ENCODE measurements around the gene LRRC57. TPM values are rescaled to one million over a fixed set of nuclear protein-coding genes. Genes with fewer than 3 reads are reported as not detected.
A peak's percentile ranks its signal among the peaks of the same experiment; 100 is the strongest.

The LRRC57 gene
- 10 to 100 TPM in 1 of 3 donors, 1 to 10 TPM in 2; 1.2 to 14.0 (median 8.6) TPM for polyA plus RNA-seq

DNA sequence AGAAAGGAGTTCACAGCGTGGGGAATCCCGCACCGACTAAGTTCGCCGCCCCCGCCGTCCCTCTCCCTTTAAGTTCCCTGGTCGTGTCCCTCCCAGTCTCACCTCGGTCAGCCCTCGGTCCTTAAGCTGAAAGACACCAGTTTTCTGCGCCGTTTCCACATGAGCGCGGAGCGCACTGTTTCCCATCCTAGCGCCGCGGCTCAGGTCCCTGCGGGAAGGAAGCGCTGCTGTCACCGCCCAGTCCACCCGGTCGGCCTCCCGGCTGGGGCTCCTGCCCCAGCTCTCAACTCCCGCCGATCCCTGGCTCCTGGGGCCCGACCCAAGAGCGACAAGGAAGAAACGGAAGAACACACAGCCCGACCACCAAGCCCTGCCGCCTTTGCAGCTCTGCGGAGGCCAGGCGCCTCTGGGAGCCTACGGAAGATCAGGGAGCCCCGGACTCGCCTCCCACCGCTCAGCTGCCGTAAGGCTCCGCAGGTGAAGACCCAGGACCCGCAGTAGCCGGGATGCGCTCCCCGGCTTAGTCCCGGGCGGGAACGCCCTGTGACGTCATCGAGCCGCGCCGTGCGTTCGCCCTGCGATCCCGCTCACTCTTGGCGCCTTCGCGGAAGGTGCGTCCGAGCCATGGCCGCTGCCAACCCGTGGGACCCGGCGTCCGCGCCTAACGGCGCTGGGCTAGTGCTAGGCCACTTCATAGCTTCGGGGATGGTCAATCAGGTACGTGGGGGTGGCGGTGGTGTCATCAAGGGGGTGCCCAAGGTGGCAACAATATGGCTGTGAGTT, at the start of gene LRRC57, which contains the start of gene HAUS2:
LRRC57 (minus strand) TSS at position 545 of the 783 bp plus-strand sequence; CDS start at position 186, 359 bp downstream.
HAUS2 (plus strand) TSS at position 590 of the 783 bp plus-strand sequence; CDS start at position 625, 35 bp downstream.
- peaks cover 7 to 14% (median 12%) of the 10 kb centered on the region in 3 donors for H3K27me3 Mint-ChIP-seq (ENCODE audit: low read depth in 3 of 3)
- H3K9me3 Mint-ChIP-seq, result peaks cover 0 to 1% (median 0%) of the 10 kb centered on the region in 6 donors
- DNase-seq, result peak; percentile 81 to 84 (median 84)
- H3K4me3 Mint-ChIP-seq, result peak within 1 kb of the TSS; percentile 92 to 99 (median 97)
- peaks cover 0 to 9% (median 5%) of the 10 kb centered on the region in 3 donors for H3K36me3 Mint-ChIP-seq
- H3K4me1 Mint-ChIP-seq, result peaks cover 31 to 62% of the 10 kb centered on the region in 2 donors
- H3K27ac Mint-ChIP-seq, result peak within 1 kb of the TSS; percentile 89 to 98 (median 94)

DNA sequence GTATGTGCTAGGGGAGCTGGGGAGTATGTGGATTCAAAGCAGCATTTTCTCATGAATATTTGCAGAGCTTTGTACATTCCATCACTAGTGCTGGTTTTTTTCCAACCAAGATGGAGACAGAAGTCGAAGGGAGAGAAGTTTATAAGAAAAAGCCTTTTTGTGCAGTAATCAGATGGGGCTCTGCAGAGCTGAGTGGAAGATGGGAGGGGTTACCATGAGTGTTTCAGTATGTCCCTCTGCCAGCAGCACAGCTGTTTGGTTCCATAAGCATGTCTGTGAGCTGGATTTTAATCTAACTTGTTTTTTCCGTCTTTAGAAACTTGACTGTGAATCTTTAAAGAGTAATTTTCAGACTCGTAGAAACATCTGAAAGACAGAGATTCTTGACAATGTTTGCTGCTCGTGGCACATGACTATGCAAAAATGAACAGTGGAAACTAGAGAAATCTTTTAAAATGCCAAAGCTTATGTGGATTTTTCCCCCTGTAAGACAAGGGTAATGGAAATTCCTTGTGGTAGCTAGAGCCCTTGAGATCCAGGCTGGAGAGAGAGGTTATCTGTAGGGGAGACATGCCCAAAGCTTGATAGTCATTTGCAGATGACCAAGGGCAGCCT, 47.1 kb upstream of the LRRC57 start:
- no peaks in the 10 kb centered on the region for H3K4me1 Mint-ChIP-seq
- DNase-seq, result no peak
- peaks cover 3 to 22% (median 3%) of the 10 kb centered on the region in 3 donors for H3K36me3 Mint-ChIP-seq
- no peaks in the 10 kb centered on the region for H3K27me3 Mint-ChIP-seq (ENCODE audit: low read depth in 3 of 3)
- no peak overlapping the region for H3K4me3 Mint-ChIP-seq
- no peaks in the 10 kb centered on the region for H3K9me3 Mint-ChIP-seq
- no peak overlapping the region for H3K27ac Mint-ChIP-seq

DNA sequence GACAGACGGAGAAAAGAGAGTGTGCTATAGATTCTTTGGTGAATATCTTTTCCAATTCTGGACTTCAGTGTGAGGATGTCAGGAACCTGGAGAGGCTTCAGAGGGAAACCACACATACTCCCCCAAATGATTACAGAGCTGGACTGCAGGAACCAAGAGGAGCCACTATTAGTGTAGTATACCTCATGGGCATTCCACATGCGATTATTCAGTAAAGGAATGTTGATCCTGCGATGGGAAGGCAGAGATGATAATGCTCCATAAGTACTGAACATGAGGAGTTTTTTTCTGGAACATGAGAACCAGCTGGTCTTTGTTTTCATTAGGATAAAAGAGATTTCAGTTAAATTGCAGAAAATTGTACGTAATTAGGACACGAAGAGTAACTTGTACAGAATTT, 45.5 kb upstream of the LRRC57 start:
- Mint-ChIP-seq H3K36me3 (peaks cover 3 to 19% (median 3%) of the 10 kb centered on the region in 3 donors), H3K4me1 (no peaks in the 10 kb centered on the region), H3K27ac (peak overlapping the region in 1 of 6 donors; percentile 42), H3K9me3 (no peaks in the 10 kb centered on the region), H3K4me3 (no peak overlapping the region), H3K27me3 (ENCODE audit: low read depth in 3 of 3) (no peaks in the 10 kb centered on the region)
- no peak for DNase-seq

DNA sequence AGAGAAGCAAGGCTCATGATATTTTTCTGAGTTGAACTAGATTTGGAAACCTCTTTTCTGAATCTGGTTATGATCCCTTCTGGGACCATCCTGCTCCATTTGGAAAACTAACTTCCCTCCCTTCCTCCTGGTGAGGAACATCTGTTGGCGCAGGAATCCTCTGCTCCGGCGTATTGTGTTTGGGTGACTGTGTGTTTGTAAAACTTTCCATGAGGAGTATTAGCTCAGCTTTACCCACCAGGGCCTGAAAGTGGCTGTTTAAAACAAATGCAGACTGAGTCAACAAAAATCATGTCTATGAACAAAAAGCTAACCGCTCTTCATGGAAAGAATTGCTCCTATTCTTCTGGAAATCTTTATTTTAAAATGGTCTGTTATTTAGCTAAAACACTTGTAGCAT, 44.5 kb upstream of the LRRC57 start:
- peak overlapping the region in 1 of 6 donors; percentile 40 for H3K27ac Mint-ChIP-seq
- no peaks in the 10 kb centered on the region for H3K9me3 Mint-ChIP-seq
- no peak overlapping the region for H3K4me3 Mint-ChIP-seq
- peaks cover 3 to 19% (median 7%) of the 10 kb centered on the region in 3 donors for H3K36me3 Mint-ChIP-seq
- no peak for DNase-seq
- no peaks in the 10 kb centered on the region for H3K4me1 Mint-ChIP-seq
- H3K27me3 Mint-ChIP-seq (ENCODE audit: low read depth in 3 of 3), result no peaks in the 10 kb centered on the region

DNA sequence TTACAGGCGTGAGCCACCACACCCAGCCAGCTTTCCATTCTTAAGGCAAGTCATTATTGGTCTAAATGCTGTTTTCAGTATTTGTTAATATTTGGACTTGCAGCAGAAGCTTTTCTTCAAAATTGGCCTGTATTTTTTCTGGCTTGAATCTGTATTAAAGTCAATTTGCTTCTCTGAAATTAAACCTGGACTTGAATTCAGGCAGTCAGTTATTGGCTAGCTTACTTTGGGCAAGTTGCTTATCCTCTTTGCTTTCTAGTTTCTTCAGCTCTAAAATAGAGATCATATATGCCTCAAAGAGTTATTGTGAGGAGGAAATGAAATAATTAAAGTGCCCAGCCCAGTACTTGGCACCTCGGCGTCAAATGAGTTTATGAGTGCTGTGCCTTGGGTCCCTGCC, 44.1 kb upstream of the LRRC57 start:
- Mint-ChIP-seq H3K4me1 (no peaks in the 10 kb centered on the region), H3K36me3 (peaks cover 3 to 19% (median 11%) of the 10 kb centered on the region in 3 donors), H3K9me3 (no peaks in the 10 kb centered on the region), H3K27me3 (ENCODE audit: low read depth in 3 of 3) (no peaks in the 10 kb centered on the region), H3K27ac (no peak overlapping the region), H3K4me3 (no peak overlapping the region)
- DNase-seq, result no peak

DNA sequence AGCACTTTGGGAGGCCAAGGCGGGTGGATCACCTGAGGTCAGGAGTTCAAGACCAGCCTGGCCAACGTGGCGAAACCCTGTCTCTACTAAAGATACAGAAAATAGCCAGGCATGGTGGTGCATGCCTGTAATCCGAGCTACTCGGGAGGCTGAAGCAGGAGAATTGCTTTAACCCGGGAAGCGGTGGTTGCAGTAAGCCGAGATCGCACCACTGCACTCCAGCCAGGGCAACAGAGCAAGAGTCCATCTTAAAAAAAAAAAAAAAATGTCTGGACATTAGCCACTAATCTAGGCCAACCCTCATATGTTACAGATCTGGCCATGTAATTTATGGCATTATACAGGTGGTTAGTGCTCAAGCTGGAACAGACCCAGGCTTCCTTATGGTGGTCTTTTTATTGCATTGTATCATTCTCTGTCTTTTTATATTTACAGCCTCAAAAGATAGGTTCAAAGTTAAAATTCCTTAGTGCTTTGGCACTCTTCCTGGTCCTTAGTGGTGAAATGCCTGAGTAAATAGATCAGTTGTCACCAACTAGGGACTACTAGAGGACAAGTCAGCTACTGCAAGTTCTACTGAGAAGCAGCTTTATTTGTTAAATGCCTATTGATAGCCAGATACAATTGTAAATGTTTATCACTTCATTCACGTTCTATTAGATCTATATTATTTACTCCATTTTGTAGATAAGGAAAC, 42.8 kb upstream of the LRRC57 start:
- H3K9me3 Mint-ChIP-seq, result no peaks in the 10 kb centered on the region
- H3K27ac Mint-ChIP-seq, result no peak overlapping the region
- H3K36me3 Mint-ChIP-seq, result peaks cover 3 to 17% (median 11%) of the 10 kb centered on the region in 3 donors
- DNase-seq, result no peak
- H3K4me1 Mint-ChIP-seq, result no peaks in the 10 kb centered on the region
- no peaks in the 10 kb centered on the region for H3K27me3 Mint-ChIP-seq (ENCODE audit: low read depth in 3 of 3)
- H3K4me3 Mint-ChIP-seq, result no peak overlapping the region

DNA sequence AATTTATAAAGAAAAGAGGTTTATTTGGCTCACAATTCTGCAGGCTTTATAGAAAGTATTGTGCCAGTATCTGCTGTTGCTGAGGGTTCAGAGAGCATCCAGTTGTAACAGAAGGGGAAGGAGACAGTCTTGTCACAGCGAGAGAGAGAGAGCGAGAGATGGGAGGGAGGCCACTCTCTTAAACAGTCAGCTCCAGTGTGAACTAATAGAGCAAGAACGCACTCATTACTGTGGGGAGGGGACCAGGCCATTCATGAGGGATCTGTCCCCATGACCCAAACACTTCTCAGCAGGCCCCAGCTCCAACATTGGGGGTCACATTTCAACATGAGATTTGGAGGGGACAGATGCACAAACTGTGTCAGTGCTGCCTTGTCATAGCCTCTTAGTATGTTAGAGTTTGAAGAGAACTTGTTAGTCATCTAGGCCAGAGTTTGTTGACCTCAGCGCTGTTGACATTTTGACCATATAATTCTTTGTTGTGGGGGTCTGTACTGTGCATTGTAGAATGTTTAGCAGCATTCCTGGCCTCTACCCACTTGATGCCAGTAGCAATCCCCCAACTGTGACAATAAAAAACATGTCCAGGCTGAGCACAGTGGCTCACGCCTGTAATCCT, 42.1 kb upstream of the LRRC57 start:
- DNase-seq, result no peak
- Mint-ChIP-seq H3K36me3 (peaks cover 3 to 18% (median 11%) of the 10 kb centered on the region in 3 donors), H3K9me3 (no peaks in the 10 kb centered on the region), H3K4me1 (no peaks in the 10 kb centered on the region), H3K27ac (no peak overlapping the region), H3K4me3 (no peak overlapping the region), H3K27me3 (ENCODE audit: low read depth in 3 of 3) (peaks cover 0 to 4% (median 0%) of the 10 kb centered on the region in 3 donors)

DNA sequence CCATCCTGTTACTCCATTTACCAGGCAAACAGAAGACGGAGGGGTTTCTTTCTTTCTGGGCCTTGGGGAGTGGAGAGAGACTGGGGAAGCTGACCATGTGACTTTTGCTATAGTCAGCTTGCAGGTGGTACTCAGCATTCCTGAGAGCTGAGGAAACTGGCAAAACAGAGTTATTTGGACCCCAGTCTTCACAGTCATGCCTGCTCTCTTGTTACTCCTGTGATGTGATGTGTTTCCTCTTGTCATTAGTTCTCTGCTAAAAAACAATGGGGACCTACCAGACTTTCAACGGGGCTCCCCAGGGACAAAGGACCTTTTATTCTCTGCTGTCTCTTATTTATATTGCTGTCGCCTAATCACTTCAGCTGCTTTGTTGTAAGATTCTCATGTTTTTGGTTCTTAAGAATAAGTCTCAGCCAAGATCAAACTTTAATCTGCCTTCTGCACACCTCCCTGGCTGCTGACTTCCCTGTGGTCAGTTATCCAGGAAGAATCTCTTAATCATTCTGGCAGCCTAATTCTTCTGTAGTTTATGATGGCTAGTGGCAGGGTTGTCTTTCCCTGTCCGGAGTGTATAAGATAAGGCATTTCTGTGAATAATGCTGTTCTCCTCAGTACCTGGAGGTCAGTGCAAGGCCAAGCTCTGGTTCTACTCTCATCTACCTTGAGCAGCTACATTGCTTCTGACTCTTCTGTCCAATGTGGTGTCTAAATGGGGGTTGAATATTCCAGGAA, 35.6 kb upstream of the LRRC57 start:
- DNase-seq, result no peak
- H3K36me3 Mint-ChIP-seq, result peaks cover 0 to 11% (median 3%) of the 10 kb centered on the region in 3 donors
- H3K27ac Mint-ChIP-seq, result no peak overlapping the region
- peaks cover 0 to 4% (median 0%) of the 10 kb centered on the region in 3 donors for H3K27me3 Mint-ChIP-seq (ENCODE audit: low read depth in 3 of 3)
- no peak overlapping the region for H3K4me3 Mint-ChIP-seq
- H3K9me3 Mint-ChIP-seq, result no peaks in the 10 kb centered on the region
- peaks cover 28 to 34% of the 10 kb centered on the region in 2 donors for H3K4me1 Mint-ChIP-seq

DNA sequence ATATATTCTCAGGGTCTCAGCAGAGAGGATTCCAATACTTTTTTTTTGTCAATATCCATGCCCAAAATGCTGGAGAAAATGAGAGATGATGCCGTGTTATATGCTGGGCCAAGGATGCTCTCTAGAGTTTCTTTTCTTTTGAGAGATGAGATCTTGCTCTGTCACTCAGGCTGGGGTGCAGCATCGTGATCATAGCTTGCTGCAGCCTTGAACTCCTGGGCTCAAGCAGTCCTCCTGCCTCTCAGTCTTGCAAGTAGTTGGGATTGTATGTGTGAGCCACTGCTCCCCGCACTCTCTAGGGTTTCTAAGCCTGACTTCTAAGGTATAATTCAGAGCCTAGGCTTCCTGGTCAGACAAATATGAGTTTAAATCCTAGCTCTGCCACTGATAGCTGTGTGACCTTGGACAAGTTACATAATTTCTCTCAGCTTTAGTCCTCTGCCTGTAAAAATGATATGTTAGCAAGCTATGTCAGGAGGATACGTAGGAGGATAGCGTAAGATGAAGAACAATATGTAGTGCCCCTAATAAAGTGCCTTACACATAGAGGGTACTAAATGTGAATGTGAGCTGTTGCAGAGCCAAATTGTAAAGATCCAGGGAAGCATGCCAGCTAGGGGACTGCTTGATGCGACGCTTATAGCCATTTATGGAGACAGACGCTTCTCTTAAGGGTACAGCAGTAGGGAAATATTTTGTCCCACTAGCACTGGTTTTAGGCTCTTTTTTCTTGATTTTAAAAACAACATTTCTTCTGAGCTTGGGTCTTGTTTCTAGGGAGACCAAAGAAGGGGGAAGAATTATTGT, 34.2 kb upstream of the LRRC57 start:
- Mint-ChIP-seq H3K4me3 (peak overlapping the region in 3 of 5 donors; percentile 15 to 93 (median 34)), H3K27ac (peak overlapping the region in 4 of 6 donors; percentile 42 to 86 (median 81)), H3K9me3 (no peaks in the 10 kb centered on the region), H3K27me3 (ENCODE audit: low read depth in 3 of 3) (peaks cover 0 to 4% (median 0%) of the 10 kb centered on the region in 3 donors), H3K36me3 (peaks cover 0 to 3% (median 3%) of the 10 kb centered on the region in 3 donors), H3K4me1 (peaks cover 30 to 43% of the 10 kb centered on the region in 2 donors)
- DNase-seq, result no peak

DNA sequence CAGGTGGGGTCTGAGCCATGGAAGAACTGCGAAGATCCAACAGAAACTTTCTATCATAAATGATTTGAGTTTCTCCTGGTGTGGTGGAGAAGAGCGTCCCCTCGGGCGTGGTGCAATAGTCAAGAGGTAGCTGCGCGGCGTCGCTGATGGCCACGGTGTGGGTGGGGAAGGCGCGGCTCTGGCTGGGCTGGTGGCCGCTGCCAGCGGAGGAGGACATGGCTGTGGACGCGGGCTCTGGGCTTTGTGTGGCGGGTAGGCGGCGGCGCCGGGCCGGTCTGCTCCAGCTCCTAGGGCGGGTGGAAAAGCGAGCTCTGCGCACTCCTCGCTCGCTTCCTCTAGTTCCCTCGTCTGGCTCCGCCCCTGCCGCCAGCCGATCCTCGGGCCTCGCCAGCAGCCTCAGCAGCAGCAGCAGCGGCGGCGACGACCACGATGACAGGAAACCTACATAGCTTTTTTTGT, 32.7 kb upstream of the LRRC57 start:
- peaks cover 0 to 4% (median 1%) of the 10 kb centered on the region in 3 donors for H3K27me3 Mint-ChIP-seq (ENCODE audit: low read depth in 3 of 3)
- DNase-seq, result peak; percentile 69 to 78 (median 78)
- peak overlapping the region; percentile 80 to 96 (median 84) for H3K27ac Mint-ChIP-seq
- H3K9me3 Mint-ChIP-seq, result no peaks in the 10 kb centered on the region
- peak overlapping the region; percentile 89 to 93 (median 91) for H3K4me3 Mint-ChIP-seq
- peaks cover 0 to 3% (median under 1%) of the 10 kb centered on the region in 3 donors for H3K36me3 Mint-ChIP-seq
- H3K4me1 Mint-ChIP-seq, result peaks cover 44 to 58% of the 10 kb centered on the region in 2 donors

DNA sequence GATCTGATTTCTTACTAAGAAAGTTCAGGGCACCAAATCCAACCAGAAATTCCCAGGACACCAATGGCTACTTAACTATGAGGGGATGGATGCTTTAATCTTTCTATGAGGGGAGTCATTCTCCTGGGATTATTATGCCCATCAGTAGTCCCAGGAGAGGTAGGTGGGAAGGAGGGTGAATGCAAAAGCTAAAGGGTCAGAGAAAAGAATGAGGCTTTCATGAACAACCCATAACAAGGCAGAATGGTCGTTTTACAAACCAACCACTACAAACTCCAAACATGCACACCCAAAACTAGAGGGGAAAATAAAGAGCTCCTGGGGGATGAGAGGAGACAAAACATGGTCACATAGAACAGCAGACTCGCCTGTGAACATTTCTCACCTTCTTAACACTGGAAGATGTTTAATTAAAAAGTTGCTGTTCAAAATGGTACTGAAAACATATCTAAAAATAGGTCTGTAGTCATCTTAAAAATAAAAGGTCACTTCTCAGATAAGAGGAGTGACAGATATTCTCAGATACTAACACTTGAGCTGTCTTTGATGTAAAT, 30.5 kb upstream of the LRRC57 start:
- Mint-ChIP-seq H3K9me3 (no peaks in the 10 kb centered on the region), H3K4me3 (peak overlapping the region in 1 of 5 donors; percentile 15), H3K4me1 (peaks cover 54 to 68% of the 10 kb centered on the region in 2 donors), H3K36me3 (no peaks in the 10 kb centered on the region), H3K27me3 (ENCODE audit: low read depth in 3 of 3) (peaks cover 1 to 11% (median 5%) of the 10 kb centered on the region in 3 donors), H3K27ac (peak overlapping the region in 2 of 6 donors; percentile 11 to 70)
- DNase-seq, result no peak
